Measurements from ENCODE around the gene RPS6KA2. TPM values are rescaled to one million over a fixed set of nuclear protein-coding genes. Genes with fewer than 3 reads are reported as not detected.

RPS6KA2 gene
- total RNA-seq, 1 donor from 2014 or later, result 124 TPM

DNA sequence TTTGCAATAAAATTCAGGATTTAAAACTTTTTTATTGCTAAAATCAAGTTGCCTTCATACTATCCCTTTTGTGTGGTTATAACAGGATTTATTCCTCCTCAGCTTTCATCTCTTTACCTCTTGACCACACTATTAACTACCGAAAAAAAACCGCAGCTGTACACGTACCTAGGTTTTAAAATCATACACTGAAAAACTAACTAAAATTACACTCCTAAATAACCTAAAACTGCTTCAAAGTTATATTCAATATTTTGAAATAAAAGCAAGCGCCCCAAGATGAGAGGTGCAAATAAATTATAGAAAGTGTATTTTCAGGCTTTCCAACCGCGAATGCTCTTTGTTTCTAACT is 245.7 kb downstream of the RPS6KA2 start:
- Mint-ChIP-seq H3K9me3 (ENCODE audit: low read depth) (no peaks in the 10 kb centered on the region), H3K4me1 (ENCODE audit: low read depth) (peaks cover 14% of the 10 kb centered on the region), H3K4me3 (ENCODE audit: unreplicated experiment) (peak overlapping the region; percentile 84), H3K36me3 (ENCODE audit: low read depth) (no peaks in the 10 kb centered on the region), H3K27me3 (ENCODE audit: low read depth) (no peaks in the 10 kb centered on the region), H3K27ac (ENCODE audit: unreplicated experiment) (peak overlapping the region; percentile 55)
- no peak for TF ChIP-seq CTCF (IDR thresholded peaks at IDR 0.05)
- no peak for DNase-seq (ENCODE audit: low spot score)

DNA sequence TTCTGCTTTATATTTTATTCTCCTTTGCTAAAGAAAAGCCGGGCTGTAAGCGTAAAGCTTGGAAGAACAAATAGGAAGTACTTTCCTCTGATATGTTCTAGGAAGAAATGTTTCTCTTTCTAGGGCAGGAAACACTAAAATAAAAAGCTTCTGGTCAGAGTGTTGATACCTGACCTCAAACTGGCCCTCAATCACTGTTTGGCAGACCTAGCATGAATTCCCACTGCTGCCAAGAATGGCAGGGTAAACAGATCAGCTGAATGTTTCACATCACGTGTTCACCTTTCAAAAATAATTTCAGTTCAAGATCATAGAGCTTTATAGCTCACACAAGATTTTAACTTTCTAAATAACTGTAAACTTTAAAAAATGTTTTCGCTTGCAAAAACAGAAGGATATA is 247.3 kb downstream of the RPS6KA2 start:
- no peak for TF ChIP-seq CTCF (IDR thresholded peaks at IDR 0.05)
- Mint-ChIP-seq H3K27me3 (ENCODE audit: low read depth) (no peaks in the 10 kb centered on the region), H3K36me3 (ENCODE audit: low read depth) (no peaks in the 10 kb centered on the region), H3K4me3 (ENCODE audit: unreplicated experiment) (no peak overlapping the region), H3K4me1 (ENCODE audit: low read depth) (peaks cover 14% of the 10 kb centered on the region), H3K27ac (ENCODE audit: unreplicated experiment) (no peak overlapping the region), H3K9me3 (ENCODE audit: low read depth) (no peaks in the 10 kb centered on the region)
- DNase-seq (ENCODE audit: low spot score), result no peak

- H3K9me3 Mint-ChIP-seq (ENCODE audit: low read depth), result no peaks in the 10 kb centered on the region
- no peak overlapping the region for H3K27ac Mint-ChIP-seq (ENCODE audit: unreplicated experiment)
- H3K4me3 Mint-ChIP-seq (ENCODE audit: unreplicated experiment), result no peak overlapping the region
- peaks cover 12% of the 10 kb centered on the region for H3K4me1 Mint-ChIP-seq (ENCODE audit: low read depth)
- no peak for TF ChIP-seq CTCF (IDR thresholded peaks at IDR 0.05)
- DNase-seq (ENCODE audit: low spot score), result no peak
- no peaks in the 10 kb centered on the region for H3K27me3 Mint-ChIP-seq (ENCODE audit: low read depth)
- H3K36me3 Mint-ChIP-seq (ENCODE audit: low read depth), result no peaks in the 10 kb centered on the region
These were observed 247.9 kb downstream of the RPS6KA2 start for GRCh38 chr6:166379103-166379586.

GRCh38 chr6:166377721-166378120 is 249.3 kb downstream of the RPS6KA2 start:
- Mint-ChIP-seq H3K27me3 (ENCODE audit: low read depth) (no peaks in the 10 kb centered on the region), H3K4me3 (ENCODE audit: unreplicated experiment) (no peak overlapping the region), H3K36me3 (ENCODE audit: low read depth) (no peaks in the 10 kb centered on the region)

GRCh38 chr6:166375013-166375412 is 252.0 kb downstream of the RPS6KA2 start:
- H3K4me3 Mint-ChIP-seq (ENCODE audit: unreplicated experiment), result no peak overlapping the region
- peaks cover 3% of the 10 kb centered on the region for H3K4me1 Mint-ChIP-seq (ENCODE audit: low read depth)
- H3K27me3 Mint-ChIP-seq (ENCODE audit: low read depth), result no peaks in the 10 kb centered on the region
- DNase-seq (ENCODE audit: low spot score), result no peak
- H3K36me3 Mint-ChIP-seq (ENCODE audit: low read depth), result no peaks in the 10 kb centered on the region
- no peaks in the 10 kb centered on the region for H3K9me3 Mint-ChIP-seq (ENCODE audit: low read depth)
- no peak for TF ChIP-seq CTCF (IDR thresholded peaks at IDR 0.05)
- H3K27ac Mint-ChIP-seq (ENCODE audit: unreplicated experiment), result peak overlapping the region; percentile 6

More at GRCh38 chr6:166377721-166378120, 249.3 kb downstream of the RPS6KA2 start:
- H3K9me3 Mint-ChIP-seq (ENCODE audit: low read depth), result no peaks in the 10 kb centered on the region
- no peak for TF ChIP-seq CTCF (IDR thresholded peaks at IDR 0.05)
- H3K27ac Mint-ChIP-seq (ENCODE audit: unreplicated experiment), result no peak overlapping the region
- peaks cover 12% of the 10 kb centered on the region for H3K4me1 Mint-ChIP-seq (ENCODE audit: low read depth)
- no peak for DNase-seq (ENCODE audit: low spot score)
